NCI-H345 treated with DMSO at 0.1 percent for 48 hours (cell line): ENCODE measurements around the gene ENPP1.
A peak's percentile ranks its signal among the peaks of the same experiment; 100 is the strongest.
"Not testable (repeated sequence)": the region's sequence is repeated elsewhere in the genome, so short reads cannot be mapped to it uniquely, and the experiment has no call there.

ENCODE experiments used
- DNase-seq: peaks from one replicate; lab custom pipeline; 2025; ENCODE audit not compliant: unreplicated experiment; lab: John Stamatoyannopoulos, UW

ENPP1 gene

GRCh38 chr6:131868836-131869235 lies 61.0 kb downstream of the ENPP1 start:
- no peak for DNase-seq

- DNase-seq: no peak
Observed at GRCh38 chr6:131875647-131876046, 67.8 kb downstream of the ENPP1 start.

GRCh38 chr6:131876545-131876944 lies 68.7 kb downstream of the ENPP1 start:
- DNase-seq: no peak

GRCh38 chr6:131877999-131878789 lies 70.4 kb downstream of the ENPP1 start:
- DNase-seq: no peak

- DNase-seq: no peak
Observed at GRCh38 chr6:131883016-131883415, 75.2 kb downstream of the ENPP1 start.

- no peak for DNase-seq
Observed at GRCh38 chr6:131885237-131885636, 77.4 kb downstream of the ENPP1 start.

- no peak for DNase-seq
Observed at GRCh38 chr6:131886517-131886916, 78.7 kb downstream of the ENPP1 start.

- DNase-seq: no peak
Observed at GRCh38 chr6:131890091-131890490, 82.3 kb downstream of the ENPP1 start.

GRCh38 chr6:131893198-131893597 lies 85.4 kb downstream of the ENPP1 start:
- no peak for DNase-seq

GRCh38 chr6:131894493-131895424 lies 86.9 kb downstream of the ENPP1 start:
- no peak for DNase-seq

GRCh38 chr6:131897050-131897435 lies 89.2 kb downstream of the ENPP1 start:
- DNase-seq: no peak

- DNase-seq: no peak
Observed at GRCh38 chr6:131897621-131898020, 89.8 kb downstream of the ENPP1 start.

GRCh38 chr6:131898718-131899117 lies 90.9 kb downstream of the ENPP1 start:
- no peak for DNase-seq

GRCh38 chr6:131900231-131900630 lies 92.4 kb downstream of the ENPP1 start:
- DNase-seq: no peak

- DNase-seq: not testable (repeated sequence)
Observed at GRCh38 chr6:131901326-131901873, 93.6 kb downstream of the ENPP1 start.

- DNase-seq: not testable (repeated sequence)
Observed at GRCh38 chr6:131903734-131904133, 95.9 kb downstream of the ENPP1 start.

GRCh38 chr6:131908787-131909186 lies 101.0 kb downstream of the ENPP1 start:
- DNase-seq: not testable (repeated sequence)

GRCh38 chr6:131909408-131910218 lies 101.8 kb downstream of the ENPP1 start:
- peak; percentile 33 for DNase-seq

- no peak for DNase-seq
Observed at GRCh38 chr6:131910219-131910589, 102.4 kb downstream of the ENPP1 start.

- no peak for DNase-seq
Observed at GRCh38 chr6:131910956-131911355, 103.1 kb downstream of the ENPP1 start.

GRCh38 chr6:131911951-131912350 lies 104.1 kb downstream of the ENPP1 start:
- DNase-seq: no peak
